GM12892 (cell line): ENCODE measurements around the gene RGP1.

ENCODE experiments used
- POLR2A ChIP-seq: IDR thresholded peaks from 2 replicates; pipeline ENCODE4 v1.6.1; 2011; ENCODE audit warnings: low read depth, low read length, control low read depth
- POLR2AphosphoS5 ChIP-seq: IDR thresholded peaks from 2 replicates; pipeline ENCODE4 v1.6.1; 2011; ENCODE audit warnings: low read depth, low read length, control low read depth

GRCh38 chr9:35705836-35706430, 43.2 kb upstream of the RGP1 start:
- no peak for TF ChIP-seq POLR2A
- no peak for TF ChIP-seq POLR2AphosphoS5
